Thymus (tissue), 11 donors: Measurements from ENCODE around the gene CEACAM3. TPM values are rescaled to one million over a fixed set of nuclear protein-coding genes. Genes with fewer than 3 reads are reported as not detected.

Experiments used
- DNase-seq, 9 donors: peaks; one replicate each; pipeline ENCODE4 v3.0.0-alpha.2; 2013; ENCODE audit warnings: low spot score in 9 of 9, low read depth in 6 of 9, missing footprints in 1 of 9
- H3K27ac ChIP-seq, 2 donors: one replicate each; pipeline ENCODE4 v1.5.1; 2013; ENCODE audit warnings: control low read depth in 1 of 2, low read depth in 1 of 2, low read length in 1 of 2, mild to moderate bottlenecking in 1 of 2, moderate library complexity in 1 of 2
- H3K27me3 ChIP-seq, 2 donors: one replicate each; pipeline ENCODE4 v1.5.1; 2013; ENCODE audit warnings: low read length in 1 of 2; ENCODE audit not compliant: control insufficient read depth in 2 of 2, insufficient read depth in 1 of 2
- H3K36me3 ChIP-seq, 2 donors: one replicate each; pipeline ENCODE4 v1.5.1; 2013; ENCODE audit warnings: low read length in 1 of 2, mild to moderate bottlenecking in 1 of 2, moderate library complexity in 1 of 2; ENCODE audit not compliant: control insufficient read depth in 2 of 2, insufficient read depth in 2 of 2
- H3K4me1 ChIP-seq, 2 donors: one replicate each; pipeline ENCODE4 v1.5.1; 2013; ENCODE audit warnings: low read length in 2 of 2; ENCODE audit not compliant: control insufficient read depth in 2 of 2, insufficient read depth in 2 of 2
- H3K4me3 ChIP-seq, 2 donors: one replicate each; pipeline ENCODE4 v1.5.1; 2013; ENCODE audit warnings: low read length in 2 of 2, control low read depth in 1 of 2, mild to moderate bottlenecking in 1 of 2
- H3K9me3 ChIP-seq, 2 donors: one replicate each; pipeline ENCODE4 v1.5.1; 2013; ENCODE audit warnings: low read length in 1 of 2, mild to moderate bottlenecking in 1 of 2; ENCODE audit not compliant: control insufficient read depth in 2 of 2, insufficient read depth in 1 of 2
- WGBS: extraction: QIAGEN DNeasy Blood & Tissue Kit; methylation state at CpG from one replicate; pipeline ENCODE4 v1.1.7; 2013; 5-methylcytosine and 5-hydroxymethylcytosine counted together
- polyA plus RNA-seq: library from polyadenylated mRNA; stranded (reverse); fragments of 200-250 nt; gene quantifications from one replicate; pipeline ENCODE4 v1.2.3, GENCODE V29; 2013
- total RNA-seq: library from RNA; stranded (reverse); fragments of 120-200 nt; gene quantifications from one replicate; pipeline ENCODE4 v1.2.4, GENCODE V29; 2013
- donor health status: healthy.

The CEACAM3 gene
- total and polyA plus RNA-seq, 2 donors = 0.99 to 1.5 TPM

- H3K27me3 ChIP-seq = peaks cover 0 to under 1% of the 10 kb centered on the region in 2 donors
- 86% methylated on average over 4 of the region's 4 CpGs for WGBS
- H3K4me1 ChIP-seq = no peaks in the 10 kb centered on the region
- DNase-seq = no peak
- no peak overlapping the region for H3K27ac ChIP-seq
- H3K4me3 ChIP-seq = no peak overlapping the region
- H3K9me3 ChIP-seq = no peaks in the 10 kb centered on the region
- H3K36me3 ChIP-seq = no peaks in the 10 kb centered on the region
Observed at GRCh38 chr19:41815301-41815700, 18.9 kb downstream of the CEACAM3 start.

GRCh38 chr19:41816761-41817160 lies 20.4 kb downstream of the CEACAM3 start:
- Histone ChIP-seq H3K27ac (no peak overlapping the region), H3K27me3 (peaks cover 0 to 3% of the 10 kb centered on the region in 2 donors), H3K9me3 (no peaks in the 10 kb centered on the region), H3K4me3 (no peak overlapping the region), H3K36me3 (no peaks in the 10 kb centered on the region), H3K4me1 (no peaks in the 10 kb centered on the region)
- DNase-seq = no peak
- 95% methylated on average over 2 of the region's 2 CpGs for WGBS

GRCh38 chr19:41821003-41821735 lies 24.8 kb downstream of the CEACAM3 start:
- H3K27me3 ChIP-seq = peaks cover 0 to 3% of the 10 kb centered on the region in 2 donors
- 40% methylated on average over 12 of the region's 12 CpGs for WGBS
- peak in 7 of 9 donors; percentile 9 to 58 (median 27) for DNase-seq

DNA sequence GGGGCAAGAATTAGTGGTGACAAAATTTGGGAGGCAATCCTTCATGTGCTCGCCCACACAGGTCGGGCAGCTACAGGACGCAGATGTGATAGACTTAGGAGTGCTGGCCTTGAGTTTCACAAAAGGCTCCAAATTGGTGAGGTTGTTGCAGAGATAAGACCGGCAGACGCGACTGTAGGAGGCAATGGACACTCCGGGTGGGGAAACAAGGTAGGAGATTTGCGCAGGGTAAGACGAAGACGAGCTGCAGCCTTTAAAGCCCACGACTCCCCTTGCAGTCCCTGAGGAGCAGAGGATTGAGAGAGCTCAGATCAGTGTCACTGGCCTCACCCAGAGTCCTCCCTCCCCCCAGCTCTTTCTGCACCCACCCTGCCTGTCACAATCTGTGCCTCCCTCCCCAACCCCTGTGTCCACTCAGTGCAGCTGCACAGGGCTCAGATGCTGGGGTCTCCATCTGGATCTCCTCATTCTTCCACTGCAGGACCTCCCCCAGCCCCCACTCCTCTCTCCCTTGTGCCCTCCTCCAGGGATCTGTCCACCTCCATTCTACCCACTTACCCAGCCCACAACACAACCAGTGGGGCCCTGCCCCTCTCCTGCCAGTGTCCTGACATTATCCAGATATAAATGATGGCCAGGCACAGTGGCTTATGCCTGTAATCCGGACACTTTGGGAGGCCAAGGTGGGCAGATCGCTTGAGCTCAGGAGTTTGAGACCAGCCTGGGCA lies 41.8 kb downstream of the CEACAM3 start:
- Histone ChIP-seq H3K4me1 (no peaks in the 10 kb centered on the region), H3K4me3 (no peak overlapping the region), H3K27me3 (peaks cover 0 to 27% of the 10 kb centered on the region in 2 donors), H3K9me3 (no peaks in the 10 kb centered on the region), H3K36me3 (no peaks in the 10 kb centered on the region), H3K27ac (no peak overlapping the region)
- WGBS = 89% methylated on average over 13 of the region's 13 CpGs
- DNase-seq = no peak

More at GRCh38 chr19:41821003-41821735, 24.8 kb downstream of the CEACAM3 start:
- Histone ChIP-seq H3K4me1 (no peaks in the 10 kb centered on the region), H3K9me3 (no peaks in the 10 kb centered on the region), H3K36me3 (no peaks in the 10 kb centered on the region), H3K4me3 (no peak overlapping the region), H3K27ac (no peak overlapping the region)

GRCh38 chr19:41839211-41839610 lies 42.8 kb downstream of the CEACAM3 start:
- H3K9me3 ChIP-seq = no peaks in the 10 kb centered on the region
- H3K4me3 ChIP-seq = no peak overlapping the region

DNA sequence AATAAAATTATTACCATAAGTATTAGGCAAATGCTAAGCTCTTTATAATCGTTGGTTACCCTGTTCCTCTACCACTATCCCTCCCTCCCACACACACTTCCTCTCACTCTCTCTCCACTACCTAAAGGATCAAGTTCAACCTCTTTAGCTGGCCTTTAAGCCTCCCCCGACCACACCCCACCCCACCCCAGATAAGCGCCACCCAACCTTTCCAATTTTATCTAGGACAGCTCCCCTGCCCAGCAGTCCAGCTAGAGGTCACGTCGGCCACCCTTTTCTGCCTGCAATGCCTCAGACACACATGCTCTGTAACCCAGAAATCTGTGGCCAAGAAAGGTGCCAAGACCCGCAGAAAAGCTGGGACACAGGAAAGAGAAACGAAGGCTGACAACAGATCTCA lies 47.0 kb downstream of the CEACAM3 start:
- 79% methylated on average over 7 of the region's 7 CpGs for WGBS
- H3K4me3 ChIP-seq = no peak overlapping the region
- no peak for DNase-seq
- H3K36me3 ChIP-seq = no peaks in the 10 kb centered on the region
- peaks cover 0 to 19% of the 10 kb centered on the region in 2 donors for H3K27me3 ChIP-seq
- H3K9me3 ChIP-seq = no peaks in the 10 kb centered on the region
- no peak overlapping the region for H3K27ac ChIP-seq
- no peaks in the 10 kb centered on the region for H3K4me1 ChIP-seq

More at GRCh38 chr19:41839211-41839610, 42.8 kb downstream of the CEACAM3 start:
- Histone ChIP-seq H3K27me3 (peaks cover 0 to 27% of the 10 kb centered on the region in 2 donors), H3K4me1 (no peaks in the 10 kb centered on the region), H3K36me3 (no peaks in the 10 kb centered on the region), H3K27ac (no peak overlapping the region)
- WGBS = 76% methylated on average over 2 of the region's 2 CpGs
- no peak for DNase-seq

GRCh38 chr19:41844601-41845000 lies 48.2 kb downstream of the CEACAM3 start, which contains the start of gene LYPD4:
TSS of gene LYPD4 (minus strand) at chr19:41844683. CDS start at chr19:41839285, 5,398 bp downstream.
- Histone ChIP-seq H3K27ac (no peak within 1 kb of the TSS), H3K27me3 (peaks cover 0 to 12% of the 10 kb centered on the region in 2 donors), H3K4me3 (no peak within 1 kb of the TSS), H3K4me1 (no peaks in the 10 kb centered on the region), H3K36me3 (no peaks in the 10 kb centered on the region), H3K9me3 (no peaks in the 10 kb centered on the region)
- 88% methylated on average over 30 of the region's 30 CpGs for WGBS
- no peak for DNase-seq

GRCh38 chr19:41845001-41845050 lies 48.4 kb downstream of the CEACAM3 start, which contains the start of gene DMRTC2:
TSS of gene DMRTC2 (plus strand) at chr19:41845042. CDS start at chr19:41847429, 2,387 bp downstream.
- H3K4me3 ChIP-seq = no peak within 1 kb of the TSS
- no peaks in the 10 kb centered on the region for H3K9me3 ChIP-seq
- H3K27ac ChIP-seq = no peak within 1 kb of the TSS
- peaks cover 0 to 12% of the 10 kb centered on the region in 2 donors for H3K27me3 ChIP-seq
- no peaks in the 10 kb centered on the region for H3K4me1 ChIP-seq
- H3K36me3 ChIP-seq = no peaks in the 10 kb centered on the region
- DNase-seq = no peak
- WGBS = 97% methylated on average over 3 of the region's 3 CpGs

- H3K4me1 ChIP-seq = no peaks in the 10 kb centered on the region
- WGBS = 97% methylated on average over 23 of the region's 23 CpGs
- DNase-seq = no peak
- H3K27me3 ChIP-seq = peaks cover 0 to 12% of the 10 kb centered on the region in 2 donors
- H3K27ac ChIP-seq = no peak overlapping the region
- H3K4me3 ChIP-seq = no peak overlapping the region
- no peaks in the 10 kb centered on the region for H3K9me3 ChIP-seq
- no peaks in the 10 kb centered on the region for H3K36me3 ChIP-seq
Observed at GRCh38 chr19:41845051-41845590, 48.7 kb downstream of the CEACAM3 start.
